Activated naive CD4-positive, alpha-beta T cell treated with anti-CD3 and anti-CD28 coated beads, Interleukin-2, amount 50 U/mL, for 16 hours (primary cell): ENCODE measurements around the gene PPFIA1.
"Not testable (repeated sequence)": the region's sequence is repeated elsewhere in the genome, so short reads cannot be mapped to it uniquely, and the experiment has no call there.

Experiments
- DNase-seq: peaks from one replicate; pipeline ENCODE4 v3.0.0-alpha.2; 2020

The PPFIA1 gene

GRCh38 chr11:70398834-70399680, 128.6 kb downstream of the PPFIA1 start:
- no peak for DNase-seq

GRCh38 chr11:70399681-70400112, 129.2 kb downstream of the PPFIA1 start:
- DNase-seq = no peak

- no peak for DNase-seq
Observed at GRCh38 chr11:70400643-70401042, 130.2 kb downstream of the PPFIA1 start.

GRCh38 chr11:70402016-70402415, 131.5 kb downstream of the PPFIA1 start:
- no peak for DNase-seq

GRCh38 chr11:70402685-70403084, 132.2 kb downstream of the PPFIA1 start:
- no peak for DNase-seq

GRCh38 chr11:70404244-70404643, 133.8 kb downstream of the PPFIA1 start:
- no peak for DNase-seq

- DNase-seq = no peak
Observed at GRCh38 chr11:70405679-70406395, 135.3 kb downstream of the PPFIA1 start.

GRCh38 chr11:70407121-70407520, 136.6 kb downstream of the PPFIA1 start:
- no peak for DNase-seq

GRCh38 chr11:70407814-70408213, 137.3 kb downstream of the PPFIA1 start:
- no peak for DNase-seq

GRCh38 chr11:70408326-70408725, 137.8 kb downstream of the PPFIA1 start:
- DNase-seq = not testable (repeated sequence)

GRCh38 chr11:70409437-70409836, 138.9 kb downstream of the PPFIA1 start:
- no peak for DNase-seq

- no peak for DNase-seq
Observed at GRCh38 chr11:70409871-70410270, 139.4 kb downstream of the PPFIA1 start.

GRCh38 chr11:70410276-70411205, 140.1 kb downstream of the PPFIA1 start:
- no peak for DNase-seq

GRCh38 chr11:70411713-70412452, 141.4 kb downstream of the PPFIA1 start:
- DNase-seq = no peak

- DNase-seq = no peak
Observed at GRCh38 chr11:70413151-70413550, 142.7 kb downstream of the PPFIA1 start.

- no peak for DNase-seq
Observed at GRCh38 chr11:70414341-70415100, 144.0 kb downstream of the PPFIA1 start.

GRCh38 chr11:70415191-70415590, 144.7 kb downstream of the PPFIA1 start:
- DNase-seq = no peak

GRCh38 chr11:70415642-70416395, 145.3 kb downstream of the PPFIA1 start:
- no peak for DNase-seq

- no peak for DNase-seq
Observed at GRCh38 chr11:70416881-70417280, 146.4 kb downstream of the PPFIA1 start.

- no peak for DNase-seq
Observed at GRCh38 chr11:70418130-70418529, 147.6 kb downstream of the PPFIA1 start.
